HUES6 (cell line): ENCODE measurements around the gene RSF1.
"Not testable (repeated sequence)": the region's sequence is repeated elsewhere in the genome, so short reads cannot be mapped to it uniquely, and the experiment has no call there.

Source experiments
- H3K27ac ChIP-seq: 2 replicates; pipeline ENCODE4 v1.7.0; 2013; ENCODE audit warnings: low read depth, mild to moderate bottlenecking, low read length, inconsistent platforms
- H3K27me3 ChIP-seq: 2 replicates; pipeline ENCODE4 v1.6.1; 2013; ENCODE audit warnings: low read length; ENCODE audit not compliant: control insufficient read depth, insufficient read depth
- H3K36me3 ChIP-seq: 2 replicates; pipeline ENCODE4 v1.6.1; 2013; ENCODE audit warnings: low read length; ENCODE audit not compliant: control insufficient read depth, insufficient read depth
- H3K4me1 ChIP-seq: 2 replicates; pipeline ENCODE4 v1.6.1; 2013; ENCODE audit warnings: low read length; ENCODE audit not compliant: control insufficient read depth, insufficient read depth
- H3K4me3 ChIP-seq: 2 replicates; pipeline ENCODE4 v1.5.1; 2013; ENCODE audit warnings: low read depth, low read length
- H3K9ac ChIP-seq: one replicate; pipeline ENCODE4 v1.6.1; 2013; ENCODE audit warnings: mild to moderate bottlenecking, low read length
- H3K9me3 ChIP-seq: 2 replicates; pipeline ENCODE4 v1.6.1; 2013; ENCODE audit warnings: low read depth, low read length; ENCODE audit not compliant: control insufficient read depth, insufficient read depth

The RSF1 gene, protein sequence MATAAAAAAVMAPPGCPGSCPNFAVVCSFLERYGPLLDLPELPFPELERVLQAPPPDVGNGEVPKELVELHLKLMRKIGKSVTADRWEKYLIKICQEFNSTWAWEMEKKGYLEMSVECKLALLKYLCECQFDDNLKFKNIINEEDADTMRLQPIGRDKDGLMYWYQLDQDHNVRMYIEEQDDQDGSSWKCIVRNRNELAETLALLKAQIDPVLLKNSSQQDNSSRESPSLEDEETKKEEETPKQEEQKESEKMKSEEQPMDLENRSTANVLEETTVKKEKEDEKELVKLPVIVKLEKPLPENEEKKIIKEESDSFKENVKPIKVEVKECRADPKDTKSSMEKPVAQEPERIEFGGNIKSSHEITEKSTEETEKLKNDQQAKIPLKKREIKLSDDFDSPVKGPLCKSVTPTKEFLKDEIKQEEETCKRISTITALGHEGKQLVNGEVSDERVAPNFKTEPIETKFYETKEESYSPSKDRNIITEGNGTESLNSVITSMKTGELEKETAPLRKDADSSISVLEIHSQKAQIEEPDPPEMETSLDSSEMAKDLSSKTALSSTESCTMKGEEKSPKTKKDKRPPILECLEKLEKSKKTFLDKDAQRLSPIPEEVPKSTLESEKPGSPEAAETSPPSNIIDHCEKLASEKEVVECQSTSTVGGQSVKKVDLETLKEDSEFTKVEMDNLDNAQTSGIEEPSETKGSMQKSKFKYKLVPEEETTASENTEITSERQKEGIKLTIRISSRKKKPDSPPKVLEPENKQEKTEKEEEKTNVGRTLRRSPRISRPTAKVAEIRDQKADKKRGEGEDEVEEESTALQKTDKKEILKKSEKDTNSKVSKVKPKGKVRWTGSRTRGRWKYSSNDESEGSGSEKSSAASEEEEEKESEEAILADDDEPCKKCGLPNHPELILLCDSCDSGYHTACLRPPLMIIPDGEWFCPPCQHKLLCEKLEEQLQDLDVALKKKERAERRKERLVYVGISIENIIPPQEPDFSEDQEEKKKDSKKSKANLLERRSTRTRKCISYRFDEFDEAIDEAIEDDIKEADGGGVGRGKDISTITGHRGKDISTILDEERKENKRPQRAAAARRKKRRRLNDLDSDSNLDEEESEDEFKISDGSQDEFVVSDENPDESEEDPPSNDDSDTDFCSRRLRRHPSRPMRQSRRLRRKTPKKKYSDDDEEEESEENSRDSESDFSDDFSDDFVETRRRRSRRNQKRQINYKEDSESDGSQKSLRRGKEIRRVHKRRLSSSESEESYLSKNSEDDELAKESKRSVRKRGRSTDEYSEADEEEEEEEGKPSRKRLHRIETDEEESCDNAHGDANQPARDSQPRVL (N-terminal part only)

DNA sequence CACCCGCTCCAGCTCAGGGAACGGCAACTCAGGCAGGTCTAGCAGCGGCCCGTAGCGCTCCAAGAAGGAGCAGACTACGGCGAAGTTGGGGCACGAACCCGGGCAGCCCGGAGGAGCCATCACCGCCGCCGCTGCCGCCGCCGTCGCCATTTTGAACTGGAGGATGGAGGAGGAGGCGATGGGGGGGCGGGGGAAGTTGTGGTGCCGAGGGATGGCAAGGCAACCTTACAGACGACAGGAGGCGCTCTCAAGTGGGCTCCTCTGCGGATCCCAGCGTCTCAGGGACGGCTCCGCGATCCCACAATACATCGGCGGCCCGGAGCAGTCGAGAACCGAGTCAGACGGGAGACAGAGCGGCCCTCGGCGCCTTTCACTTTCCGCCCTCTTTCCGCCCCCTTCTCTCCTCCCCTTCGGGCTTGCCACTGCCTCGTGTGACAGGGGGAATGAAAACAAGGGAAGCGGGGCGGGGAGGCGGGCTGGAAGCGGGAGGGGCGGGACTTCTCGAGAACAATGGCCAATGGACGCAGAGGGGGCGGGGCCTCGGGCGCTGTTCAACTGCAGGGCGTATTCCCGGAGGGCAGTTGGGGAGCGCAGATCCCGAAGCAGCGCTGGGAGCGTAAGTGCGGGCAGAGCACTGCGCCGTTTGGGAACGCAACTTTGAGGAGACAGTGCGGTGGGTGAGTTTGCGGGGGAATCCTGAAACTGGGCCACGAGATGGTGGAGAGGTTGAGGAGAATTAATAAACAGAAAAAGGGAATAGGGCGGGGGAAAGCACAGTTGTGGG lies at the start of gene RSF1, which contains the start of gene AAMDC:
RSF1 (minus strand) TSS at position 158 of the 784 bp plus-strand sequence; CDS start at position 150, 8 bp downstream.
AAMDC (plus strand) TSS at position 580 of the 784 bp plus-strand sequence. CDS start 21,353 bp downstream, outside the sequence.
- peak within 1 kb of the TSS; percentile 97 for H3K9ac ChIP-seq
- H3K4me1 ChIP-seq, result no peaks in the 10 kb centered on the region; the same call in 1 of the 2 replicates
- H3K27ac ChIP-seq, result peak within 1 kb of the TSS; percentile 97
- no peaks in the 10 kb centered on the region for H3K36me3 ChIP-seq
- H3K27me3 ChIP-seq, result no peaks in the 10 kb centered on the region
- H3K4me3 ChIP-seq, result peak within 1 kb of the TSS; percentile 94
- peaks cover 5% of the 10 kb centered on the region; the same call in 1 of the 2 replicates for H3K9me3 ChIP-seq

DNA sequence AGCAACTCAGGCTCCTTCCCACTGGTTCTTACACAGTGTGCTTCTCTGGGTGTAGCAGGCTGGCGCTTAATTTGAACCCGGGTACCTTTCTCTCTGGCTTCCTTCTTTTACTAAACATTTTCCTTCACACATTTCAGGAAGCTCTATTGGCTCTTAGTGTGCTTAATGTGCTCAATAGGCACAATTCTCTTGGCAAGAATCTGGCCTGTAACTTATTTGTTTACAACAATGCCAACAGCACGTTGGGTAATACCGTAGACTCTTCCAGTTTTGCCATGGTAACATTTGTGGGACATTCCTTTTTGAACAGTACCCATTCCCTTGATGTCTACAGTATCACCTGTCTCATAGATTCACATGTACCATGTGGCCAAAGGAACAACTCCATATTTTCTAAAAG lies 48.2 kb upstream of the RSF1 start:
- peaks cover 16% of the 10 kb centered on the region for H3K36me3 ChIP-seq
- no peaks in the 10 kb centered on the region for H3K27me3 ChIP-seq
- H3K4me3 ChIP-seq, result no peak overlapping the region
- no peak overlapping the region for H3K27ac ChIP-seq
- H3K9ac ChIP-seq, result no peak overlapping the region
- no peaks in the 10 kb centered on the region for H3K9me3 ChIP-seq
- H3K4me1 ChIP-seq, result no peaks in the 10 kb centered on the region

DNA sequence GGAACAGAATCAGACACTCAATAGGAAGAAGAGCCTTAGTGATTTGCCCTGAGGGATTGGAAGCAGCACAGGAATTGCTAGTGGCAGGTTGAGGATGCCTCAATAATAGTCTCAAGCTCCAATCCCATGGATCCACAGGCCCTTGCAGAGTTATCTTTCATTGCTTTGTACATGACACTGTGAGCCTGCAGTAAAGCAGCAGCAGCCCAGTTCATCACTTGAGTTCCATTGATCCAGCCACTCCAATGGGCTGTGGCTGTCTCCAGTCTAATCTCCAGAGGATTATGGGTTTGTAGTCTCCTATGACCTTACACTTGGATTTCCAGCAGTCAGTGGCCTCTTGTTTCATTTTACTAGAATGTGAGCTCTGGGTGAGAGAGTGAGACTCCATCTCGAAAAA lies 45.8 kb upstream of the RSF1 start:
- H3K27ac ChIP-seq, result no peak overlapping the region
- H3K4me1 ChIP-seq, result no peaks in the 10 kb centered on the region
- H3K36me3 ChIP-seq, result peaks cover 6% of the 10 kb centered on the region
- no peak overlapping the region for H3K4me3 ChIP-seq
- H3K9ac ChIP-seq, result no peak overlapping the region
- H3K9me3 ChIP-seq, result no peaks in the 10 kb centered on the region
- H3K27me3 ChIP-seq, result no peaks in the 10 kb centered on the region

DNA sequence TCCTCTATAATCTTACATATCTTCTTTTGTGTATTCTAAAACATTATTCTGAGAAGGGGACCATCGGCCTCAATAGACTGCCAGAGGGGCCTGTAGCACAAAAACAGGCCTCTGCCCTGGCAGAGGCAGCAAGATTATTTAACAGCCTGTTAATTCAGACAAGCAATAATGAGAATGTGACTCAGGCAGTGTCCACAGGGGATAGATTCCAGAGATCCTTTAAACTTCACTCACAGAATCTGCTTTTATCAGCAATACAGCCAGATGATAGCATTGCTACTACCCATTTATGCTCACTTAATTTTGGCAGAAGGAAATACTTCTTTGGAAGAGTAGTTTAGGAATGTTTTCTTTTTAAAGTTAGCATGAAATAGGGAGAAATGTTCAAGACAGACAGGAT lies 45.3 kb upstream of the RSF1 start:
- Histone ChIP-seq H3K9ac (no peak overlapping the region), H3K27ac (no peak overlapping the region), H3K9me3 (no peaks in the 10 kb centered on the region), H3K4me1 (no peaks in the 10 kb centered on the region), H3K4me3 (no peak overlapping the region), H3K36me3 (peaks cover 5% of the 10 kb centered on the region), H3K27me3 (no peaks in the 10 kb centered on the region)

DNA sequence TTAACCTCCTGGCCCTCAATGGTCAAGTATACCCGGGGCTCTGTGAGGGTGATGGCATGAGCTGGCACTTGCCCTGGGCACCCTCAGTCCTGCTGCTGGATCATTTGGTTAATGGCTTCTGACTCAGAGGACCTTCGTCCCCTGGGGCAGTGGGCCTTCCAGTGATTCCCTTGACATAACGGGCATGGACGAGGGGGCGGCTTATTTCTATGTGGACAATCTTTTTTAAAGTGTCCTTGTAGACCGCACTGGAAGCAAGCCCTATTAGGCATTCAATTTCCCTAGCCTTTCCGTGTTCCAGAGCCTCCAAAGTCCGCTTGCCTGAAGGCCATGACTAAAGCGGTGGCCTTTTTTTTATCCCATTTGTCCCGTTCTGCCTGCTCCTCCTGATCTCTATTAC lies 40.9 kb upstream of the RSF1 start:
- H3K9ac ChIP-seq, H3K4me3 ChIP-seq, H3K27me3 ChIP-seq, H3K9me3 ChIP-seq, H3K4me1 ChIP-seq, H3K27ac ChIP-seq, H3K36me3 ChIP-seq: not testable (repeated sequence)

DNA sequence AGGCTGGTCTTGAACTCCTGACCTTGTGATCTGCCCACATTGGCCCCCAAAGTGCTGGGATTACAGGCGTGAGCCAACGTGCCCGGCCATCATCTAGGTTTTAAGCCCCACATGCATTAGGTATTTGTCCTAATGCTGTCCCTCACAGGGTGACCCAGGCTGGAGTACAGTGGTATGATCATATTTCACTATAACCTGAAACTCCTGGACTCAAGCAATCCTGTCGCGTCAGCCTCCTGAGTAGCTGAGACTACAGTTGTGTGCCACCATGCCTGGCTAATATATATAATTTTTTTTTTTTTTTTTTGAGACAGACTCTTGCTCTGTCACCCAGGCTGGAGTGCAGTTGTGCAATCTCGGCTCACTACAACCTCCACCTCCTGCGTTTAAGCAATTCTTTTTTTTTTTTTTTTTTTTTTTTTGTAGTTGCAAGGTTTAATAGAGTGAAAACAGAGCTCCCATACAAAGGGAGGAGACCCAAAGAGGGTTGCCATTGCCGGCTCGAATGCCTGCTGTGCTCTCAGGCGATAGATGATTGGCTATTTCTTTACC lies 37.5 kb upstream of the RSF1 start:
- peaks cover 21% of the 10 kb centered on the region for H3K36me3 ChIP-seq
- H3K4me1 ChIP-seq, H3K27ac ChIP-seq, H3K9ac ChIP-seq, H3K27me3 ChIP-seq, H3K4me3 ChIP-seq: not testable (repeated sequence)
- peaks cover 38% of the 10 kb centered on the region for H3K9me3 ChIP-seq

DNA sequence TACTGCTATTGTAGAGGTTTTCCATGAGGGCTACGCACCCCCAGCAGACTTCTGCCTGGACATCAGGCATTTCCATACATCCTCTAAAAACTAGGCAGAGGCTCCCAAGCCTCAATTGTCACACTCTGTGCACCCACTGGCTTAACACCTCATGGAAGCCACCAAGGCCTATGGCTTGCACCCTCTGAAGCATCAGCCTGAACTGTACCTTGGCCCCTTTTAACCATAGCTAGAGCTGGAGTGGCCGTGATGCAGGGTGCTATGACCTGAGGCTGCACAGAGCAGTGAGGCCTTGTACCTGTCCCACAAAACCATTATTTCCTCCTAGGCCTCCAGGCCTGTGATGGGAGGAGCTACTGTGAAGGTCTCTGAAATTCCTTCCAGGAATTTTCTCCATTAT lies 34.3 kb upstream of the RSF1 start:
- no peak overlapping the region for H3K4me3 ChIP-seq
- H3K27me3 ChIP-seq, result no peaks in the 10 kb centered on the region
- no peak overlapping the region for H3K9ac ChIP-seq
- peaks cover 29% of the 10 kb centered on the region for H3K36me3 ChIP-seq
- no peaks in the 10 kb centered on the region for H3K4me1 ChIP-seq
- H3K27ac ChIP-seq, result no peak overlapping the region
- peaks cover 45% of the 10 kb centered on the region for H3K9me3 ChIP-seq

DNA sequence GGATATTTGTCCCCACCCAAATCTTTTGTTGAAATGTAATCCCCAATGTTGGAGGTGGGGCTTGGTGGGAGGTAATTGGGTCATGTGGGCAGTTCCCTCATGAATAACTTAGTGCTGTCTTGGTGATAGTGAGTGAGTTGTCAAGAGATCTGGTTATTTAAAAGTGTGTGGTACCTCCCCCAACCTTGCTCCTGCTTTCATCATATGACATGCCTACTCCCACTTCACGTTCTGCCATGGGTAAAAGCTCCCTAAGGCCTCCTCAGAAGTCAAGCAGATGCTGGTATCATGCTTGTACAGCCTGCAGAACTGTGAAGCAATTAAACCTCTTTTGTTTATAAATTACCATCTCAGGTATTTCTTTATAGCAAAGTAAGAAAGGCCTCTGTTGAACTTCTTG lies 31.0 kb upstream of the RSF1 start:
- Histone ChIP-seq H3K27ac (no peak overlapping the region), H3K9ac (no peak overlapping the region), H3K4me1 (no peaks in the 10 kb centered on the region), H3K4me3 (no peak overlapping the region), H3K27me3 (no peaks in the 10 kb centered on the region), H3K36me3 (peaks cover 22% of the 10 kb centered on the region), H3K9me3 (peaks cover 38% of the 10 kb centered on the region)

DNA sequence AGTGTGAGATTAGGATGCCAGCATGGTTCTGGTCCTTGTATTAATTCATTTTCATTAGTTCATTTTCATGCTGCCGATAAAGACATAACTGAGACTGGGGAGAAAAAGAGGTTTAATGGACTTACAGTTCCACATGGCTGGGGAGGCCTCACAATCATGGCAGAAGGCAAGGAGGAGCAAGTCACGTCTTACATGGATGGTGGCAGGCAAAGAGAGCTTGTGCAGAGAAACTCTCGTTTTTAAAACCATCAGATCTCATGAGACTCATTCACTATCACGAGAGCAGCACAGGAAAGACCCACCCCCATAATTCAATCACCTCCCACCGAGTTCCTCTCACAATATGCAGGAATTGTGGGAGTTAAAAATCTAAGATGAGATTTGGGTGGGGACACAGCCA lies 23.2 kb upstream of the RSF1 start:
- H3K9me3 ChIP-seq, H3K4me3 ChIP-seq, H3K9ac ChIP-seq, H3K27me3 ChIP-seq, H3K27ac ChIP-seq, H3K4me1 ChIP-seq: not testable (repeated sequence)
- H3K36me3 ChIP-seq, result peaks cover 11% of the 10 kb centered on the region
